Measurements from ENCODE around the gene TIMP2.
A peak's percentile ranks its signal among the peaks of the same experiment; 100 is the strongest.
"Not testable (repeated sequence)": the region's sequence is repeated elsewhere in the genome, so short reads cannot be mapped to it uniquely, and the experiment has no call there.

The TIMP2 gene

GRCh38 chr17:78929908-78930775 lies 5.0 kb upstream of the TIMP2 start:
- DNase-seq (ENCODE audit: low spot score), result no peak

- no peak for DNase-seq (ENCODE audit: low spot score)
These were observed 722 bp upstream of the TIMP2 start for GRCh38 chr17:78925662-78926555.

GRCh38 chr17:78924481-78925151 lies 571 bp downstream of the TIMP2 start:
- DNase-seq (ENCODE audit: low spot score), result no peak

- peak; percentile 71 for DNase-seq (ENCODE audit: low spot score)
These were observed 1.3 kb downstream of the TIMP2 start for GRCh38 chr17:78923660-78924453.

- no peak for DNase-seq (ENCODE audit: low spot score)
These were observed 2.2 kb downstream of the TIMP2 start for GRCh38 chr17:78922816-78923498.

- DNase-seq (ENCODE audit: low spot score), result no peak
These were observed 3.7 kb downstream of the TIMP2 start for GRCh38 chr17:78921437-78921971.

- no peak for DNase-seq (ENCODE audit: low spot score)
These were observed 4.7 kb downstream of the TIMP2 start for GRCh38 chr17:78920528-78920927.

- no peak for DNase-seq (ENCODE audit: low spot score)
These were observed 5.2 kb downstream of the TIMP2 start for GRCh38 chr17:78919861-78920450.

- DNase-seq (ENCODE audit: low spot score), result no peak
These were observed 6.2 kb downstream of the TIMP2 start for GRCh38 chr17:78918979-78919378.

GRCh38 chr17:78917451-78918275 lies 7.5 kb downstream of the TIMP2 start:
- DNase-seq (ENCODE audit: low spot score), result no peak

GRCh38 chr17:78915872-78916632 lies 9.1 kb downstream of the TIMP2 start:
- DNase-seq (ENCODE audit: low spot score), result no peak

GRCh38 chr17:78913115-78913514 lies 12.1 kb downstream of the TIMP2 start:
- DNase-seq (ENCODE audit: low spot score), result no peak

GRCh38 chr17:78912082-78912481 lies 13.1 kb downstream of the TIMP2 start:
- DNase-seq (ENCODE audit: low spot score), result no peak

- DNase-seq (ENCODE audit: low spot score), result not testable (repeated sequence)
These were observed 13.6 kb downstream of the TIMP2 start for GRCh38 chr17:78911543-78911942.

- no peak for DNase-seq (ENCODE audit: low spot score)
These were observed 14.5 kb downstream of the TIMP2 start for GRCh38 chr17:78910497-78911284.

- no peak for DNase-seq (ENCODE audit: low spot score)
These were observed 16.8 kb downstream of the TIMP2 start for GRCh38 chr17:78908426-78908825.

GRCh38 chr17:78905541-78905940 lies 19.6 kb downstream of the TIMP2 start:
- no peak for DNase-seq (ENCODE audit: low spot score)

- DNase-seq (ENCODE audit: low spot score), result no peak
These were observed 20.1 kb downstream of the TIMP2 start for GRCh38 chr17:78905116-78905515.
